ENCODE measurements around the gene SRCAP.

- no peak for TF ChIP-seq CTCF (optimal IDR thresholded peaks at IDR 0.05 in 1 of 3, IDR thresholded peaks at IDR 0.05 in 1 of 3, conservative IDR thresholded peaks at IDR 0.05 in 1 of 3; ENCODE audit: extremely low read depth in 1 of 3, insufficient read depth in 2 of 3, low read length in 3 of 3)
- TF ChIP-seq EZH2 (IDR thresholded peaks at IDR 0.05; ENCODE audit: low read length), result no peak
Measured at GRCh38 chr16:30771726-30772125, 72.8 kb downstream of the SRCAP start.

Data from keratinocyte (primary cell).